ENCODE measurements around the gene KNSTRN.
A peak's percentile ranks its signal among the peaks of the same experiment; 100 is the strongest.

KNSTRN gene

GRCh38 chr15:40349163-40349562 lies 33.4 kb upstream of the KNSTRN start:
- Histone ChIP-seq H3K4me3 (no peak overlapping the region), H3K9ac (ENCODE audit: insufficient read length) (no peak overlapping the region), H3K9me3 (ENCODE audit: low read depth, low read length) (no peaks in the 10 kb centered on the region), H3K36me3 (ENCODE audit: insufficient read depth, low read length) (no peaks in the 10 kb centered on the region), H3K27ac (no peak overlapping the region)
- no peak for DNase-seq (ENCODE audit: low read depth, low spot score)
- TF ChIP-seq EZH2 (IDR thresholded peaks at IDR 0.05) (no peak), POLR2AphosphoS5 (IDR thresholded peaks at IDR 0.05; ENCODE audit: borderline replicate concordance, low read depth, low read length) (no peak), FOXP2 (optimal IDR thresholded peaks at IDR 0.05; ENCODE audit: control extremely low read depth, extremely low read length, insufficient read depth) (no peak)

GRCh38 chr15:40352281-40352901 lies 30.1 kb upstream of the KNSTRN start:
- DNase-seq (ENCODE audit: low read depth, low spot score): no peak
- Histone ChIP-seq H3K36me3 (ENCODE audit: insufficient read depth, low read length) (no peaks in the 10 kb centered on the region), H3K9me3 (ENCODE audit: low read depth, low read length) (no peaks in the 10 kb centered on the region), H3K4me3 (no peak overlapping the region), H3K27ac (no peak overlapping the region), H3K9ac (ENCODE audit: insufficient read length) (no peak overlapping the region)
- no peak for TF ChIP-seq FOXP2 (optimal IDR thresholded peaks at IDR 0.05; ENCODE audit: control extremely low read depth, extremely low read length, insufficient read depth)
- no peak for TF ChIP-seq POLR2AphosphoS5 (IDR thresholded peaks at IDR 0.05; ENCODE audit: borderline replicate concordance, low read depth, low read length)
- TF ChIP-seq EZH2 (IDR thresholded peaks at IDR 0.05): no peak

GRCh38 chr15:40353697-40354096 lies 28.8 kb upstream of the KNSTRN start:
- H3K4me3 ChIP-seq: no peak overlapping the region
- no peak for TF ChIP-seq EZH2 (IDR thresholded peaks at IDR 0.05)
- TF ChIP-seq POLR2AphosphoS5 (IDR thresholded peaks at IDR 0.05; ENCODE audit: borderline replicate concordance, low read depth, low read length): no peak
- TF ChIP-seq FOXP2 (optimal IDR thresholded peaks at IDR 0.05; ENCODE audit: control extremely low read depth, extremely low read length, insufficient read depth): no peak
- H3K36me3 ChIP-seq (ENCODE audit: insufficient read depth, low read length): no peaks in the 10 kb centered on the region
- H3K9me3 ChIP-seq (ENCODE audit: low read depth, low read length): no peaks in the 10 kb centered on the region
- H3K27ac ChIP-seq: no peak overlapping the region
- DNase-seq (ENCODE audit: low read depth, low spot score): no peak
- no peak overlapping the region for H3K9ac ChIP-seq (ENCODE audit: insufficient read length)

GRCh38 chr15:40354408-40355171 lies 27.9 kb upstream of the KNSTRN start:
- TF ChIP-seq FOXP2 (optimal IDR thresholded peaks at IDR 0.05; ENCODE audit: control extremely low read depth, extremely low read length, insufficient read depth) (peak; percentile 10), POLR2AphosphoS5 (IDR thresholded peaks at IDR 0.05; ENCODE audit: borderline replicate concordance, low read depth, low read length) (no peak)
- H3K36me3 ChIP-seq (ENCODE audit: insufficient read depth, low read length): no peaks in the 10 kb centered on the region
- H3K27ac ChIP-seq: peak overlapping the region; percentile 10; the same call in 1 of the 2 replicates
- no peak overlapping the region for H3K9ac ChIP-seq (ENCODE audit: insufficient read length)
- no peaks in the 10 kb centered on the region for H3K9me3 ChIP-seq (ENCODE audit: low read depth, low read length)
- H3K4me3 ChIP-seq: peak overlapping the region; percentile 54; the same call in 1 of the 2 replicates
- no peak for DNase-seq (ENCODE audit: low read depth, low spot score)

- no peak overlapping the region for H3K4me3 ChIP-seq
- no peak overlapping the region for H3K9ac ChIP-seq (ENCODE audit: insufficient read length)
- no peaks in the 10 kb centered on the region for H3K36me3 ChIP-seq (ENCODE audit: insufficient read depth, low read length)
- H3K27ac ChIP-seq: no peak overlapping the region
- TF ChIP-seq FOXP2 (optimal IDR thresholded peaks at IDR 0.05; ENCODE audit: control extremely low read depth, extremely low read length, insufficient read depth): no peak
- TF ChIP-seq EZH2 (IDR thresholded peaks at IDR 0.05): no peak
- TF ChIP-seq POLR2AphosphoS5 (IDR thresholded peaks at IDR 0.05; ENCODE audit: borderline replicate concordance, low read depth, low read length): no peak
- no peak for DNase-seq (ENCODE audit: low read depth, low spot score)
- no peaks in the 10 kb centered on the region for H3K9me3 ChIP-seq (ENCODE audit: low read depth, low read length)
Observed at GRCh38 chr15:40355976-40356585, 26.4 kb upstream of the KNSTRN start.

- DNase-seq (ENCODE audit: low read depth, low spot score): no peak
- Histone ChIP-seq H3K4me3 (peak overlapping the region; percentile 85), H3K27ac (no peak overlapping the region), H3K9ac (ENCODE audit: insufficient read length) (no peak overlapping the region), H3K36me3 (ENCODE audit: insufficient read depth, low read length) (no peaks in the 10 kb centered on the region), H3K9me3 (ENCODE audit: low read depth, low read length) (no peaks in the 10 kb centered on the region)
- TF ChIP-seq EZH2 (IDR thresholded peaks at IDR 0.05) (no peak), POLR2AphosphoS5 (IDR thresholded peaks at IDR 0.05; ENCODE audit: borderline replicate concordance, low read depth, low read length) (no peak), FOXP2 (optimal IDR thresholded peaks at IDR 0.05; ENCODE audit: control extremely low read depth, extremely low read length, insufficient read depth) (no peak)
Observed at GRCh38 chr15:40357246-40357645, 25.3 kb upstream of the KNSTRN start.

GRCh38 chr15:40357723-40358470 lies 24.6 kb upstream of the KNSTRN start, which contains the start of gene DISP2:
DISP2 (plus strand) TSS chr15:40358219; CDS start chr15:40358322, 103 bp downstream.
- peak within 1 kb of the TSS; percentile 85 for H3K4me3 ChIP-seq
- H3K27ac ChIP-seq: no peak within 1 kb of the TSS
- peak; percentile 34; the same call in 1 of the 2 replicates for TF ChIP-seq POLR2AphosphoS5 (IDR thresholded peaks at IDR 0.05; ENCODE audit: borderline replicate concordance, low read depth, low read length)
- no peak for TF ChIP-seq EZH2 (IDR thresholded peaks at IDR 0.05)
- TF ChIP-seq FOXP2 (optimal IDR thresholded peaks at IDR 0.05; ENCODE audit: control extremely low read depth, extremely low read length, insufficient read depth): no peak
- no peaks in the 10 kb centered on the region for H3K9me3 ChIP-seq (ENCODE audit: low read depth, low read length)
- no peak for DNase-seq (ENCODE audit: low read depth, low spot score)
- H3K36me3 ChIP-seq (ENCODE audit: insufficient read depth, low read length): no peaks in the 10 kb centered on the region
- no peak within 1 kb of the TSS for H3K9ac ChIP-seq (ENCODE audit: insufficient read length)

All from SK-N-MC (cell line).